HUES64 (cell line): Measurements from ENCODE around the gene C13orf42.

Source experiments
- H3K27ac ChIP-seq: 2 replicates; pipeline ENCODE4 v1.7.0; 2013; ENCODE audit warnings: low read depth, low read length, inconsistent platforms
- H3K27me3 ChIP-seq: 2 replicates; pipeline ENCODE4 v1.6.1; 2013; ENCODE audit warnings: mild to moderate bottlenecking, low read length; ENCODE audit not compliant: insufficient read depth
- H3K36me3 ChIP-seq: 2 replicates; pipeline ENCODE4 v1.6.1; 2013; ENCODE audit warnings: mild to moderate bottlenecking, low read length; ENCODE audit not compliant: insufficient read depth
- H3K4me1 ChIP-seq: 2 replicates; pipeline ENCODE4 v1.6.1; 2013; ENCODE audit warnings: mild to moderate bottlenecking, low read length, moderate library complexity; ENCODE audit not compliant: insufficient read depth
- H3K4me3 ChIP-seq: 2 replicates; pipeline ENCODE4 v1.5.1; 2013; ENCODE audit warnings: mild to moderate bottlenecking, low read length, moderate library complexity
- H3K9ac ChIP-seq: 2 replicates; pipeline ENCODE4 v1.6.1; 2013; ENCODE audit warnings: mild to moderate bottlenecking, low read depth, low read length
- H3K9me3 ChIP-seq: 2 replicates; pipeline ENCODE4 v1.6.1; 2013; ENCODE audit warnings: low read depth, low read length; ENCODE audit not compliant: insufficient read depth
- WGBS: fragments of 150-250, 120-280 bp; methylation state at CpG from one replicate; pipeline ENCODE4 v1.1.7; 2013; ENCODE audit warnings: missing lambda C conversion rate; 5-methylcytosine and 5-hydroxymethylcytosine counted together

Gene C13orf42

DNA sequence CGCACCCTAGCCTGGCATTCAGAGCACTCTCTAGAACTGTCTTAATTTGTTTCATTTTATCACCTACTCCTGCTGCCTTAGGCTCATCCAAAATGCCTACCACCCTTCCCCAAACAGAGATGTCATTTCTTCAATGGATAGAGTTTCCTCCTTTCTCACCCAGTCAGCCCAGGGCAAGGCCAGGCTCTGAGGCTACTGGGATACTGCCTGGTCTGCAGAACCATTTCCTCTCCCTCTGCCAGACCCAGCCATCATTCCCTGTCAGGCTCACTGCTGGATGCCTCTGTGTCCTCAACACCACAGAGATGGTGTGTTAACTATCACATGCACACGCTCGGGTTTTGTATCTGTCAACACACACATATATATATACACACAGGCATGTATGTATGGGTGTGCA is 47.2 kb downstream of the C13orf42 start:
- Histone ChIP-seq H3K4me1 (peaks cover 12% of the 10 kb centered on the region), H3K4me3 (no peak overlapping the region), H3K9me3 (no peaks in the 10 kb centered on the region), H3K27ac (no peak overlapping the region), H3K27me3 (no peaks in the 10 kb centered on the region), H3K9ac (no peak overlapping the region), H3K36me3 (no peaks in the 10 kb centered on the region)
- WGBS: 97% methylated on average over 1 of the region's 3 CpGs

DNA sequence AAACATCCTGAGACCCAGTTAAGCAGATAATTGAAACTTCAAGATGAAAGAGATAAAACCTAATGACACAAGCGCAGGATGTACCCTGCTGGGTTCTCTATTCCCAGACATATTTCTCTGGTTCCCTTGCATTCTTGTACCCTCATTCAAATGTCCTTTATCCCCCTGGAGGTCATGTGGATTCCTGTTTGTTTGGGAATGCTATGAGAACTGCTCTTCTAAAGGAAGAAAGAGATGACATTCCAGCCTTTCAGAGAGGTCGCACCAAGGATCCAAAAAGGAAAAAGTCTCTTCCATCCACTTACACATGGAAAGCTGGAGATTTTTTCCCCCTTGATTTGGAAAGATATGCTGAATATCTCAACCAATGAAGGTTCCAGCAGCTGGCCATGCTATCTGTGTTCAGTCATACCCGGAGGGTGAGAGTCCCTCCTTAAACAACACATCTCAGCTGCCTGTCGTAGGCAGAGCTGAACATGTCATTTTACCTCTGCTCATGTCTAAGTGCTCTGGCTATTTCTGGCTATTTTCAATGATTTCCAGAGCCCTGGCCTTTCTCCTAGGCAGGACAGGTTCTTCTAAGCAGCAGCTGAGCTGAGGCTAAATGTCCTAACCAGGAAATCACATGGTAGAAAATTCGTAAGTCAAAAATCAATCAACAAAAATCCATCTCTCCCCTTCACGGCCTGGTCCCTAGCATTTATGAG is 52.5 kb downstream of the C13orf42 start:
- WGBS: 88% methylated on average over 5 of the region's 6 CpGs
- H3K27ac ChIP-seq: peak overlapping the region; percentile 45
- H3K4me3 ChIP-seq: no peak overlapping the region
- no peaks in the 10 kb centered on the region for H3K36me3 ChIP-seq
- peak overlapping the region; percentile 37; the same call in 1 of the 2 replicates for H3K9ac ChIP-seq
- H3K4me1 ChIP-seq: peaks cover 16% of the 10 kb centered on the region; the same call in 1 of the 2 replicates
- no peaks in the 10 kb centered on the region for H3K9me3 ChIP-seq
- H3K27me3 ChIP-seq: no peaks in the 10 kb centered on the region

DNA sequence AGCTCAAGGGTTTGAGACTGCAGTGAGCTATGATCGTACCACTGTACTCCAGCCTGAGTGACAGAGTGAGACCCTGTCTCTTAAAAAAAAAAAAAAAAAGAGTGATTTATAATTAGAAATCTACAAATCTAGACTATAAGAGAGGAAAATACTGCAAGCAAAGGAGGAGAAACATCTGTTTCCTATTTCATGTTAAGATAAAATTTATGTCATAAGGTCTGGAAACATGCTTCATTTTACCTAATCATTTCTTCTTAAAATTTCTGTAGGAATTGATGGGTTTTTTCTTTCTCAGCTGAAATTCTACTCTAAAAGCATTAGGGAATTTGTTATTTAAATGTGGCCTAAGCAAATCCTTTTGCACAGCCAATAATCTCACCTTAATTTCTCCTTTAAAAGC is 53.2 kb downstream of the C13orf42 start:
- H3K4me3 ChIP-seq: no peak overlapping the region
- 88% methylated on average over 1 of the region's 1 CpG for WGBS
- no peaks in the 10 kb centered on the region for H3K9me3 ChIP-seq
- no peaks in the 10 kb centered on the region for H3K36me3 ChIP-seq
- H3K27ac ChIP-seq: no peak overlapping the region
- no peaks in the 10 kb centered on the region for H3K27me3 ChIP-seq
- no peak overlapping the region for H3K9ac ChIP-seq
- peaks cover 16% of the 10 kb centered on the region; the same call in 1 of the 2 replicates for H3K4me1 ChIP-seq

DNA sequence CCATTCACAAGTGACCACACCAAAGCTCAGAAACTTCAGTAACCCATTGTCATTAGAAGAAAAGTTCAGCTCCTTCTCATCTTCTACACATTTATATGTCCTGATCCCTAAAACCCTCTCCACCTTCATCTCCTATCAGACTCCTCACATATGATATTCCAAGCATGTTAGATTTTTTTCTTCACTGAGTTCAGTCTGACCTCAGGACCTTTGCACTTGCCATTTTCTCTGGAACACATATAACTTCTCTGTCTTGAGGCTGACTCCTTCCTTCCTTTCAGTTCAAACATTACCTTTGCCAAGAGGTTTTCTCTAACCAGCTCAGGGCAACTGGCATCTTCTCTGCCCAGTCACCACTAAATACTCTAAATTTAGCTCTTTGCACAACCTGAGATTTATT is 54.1 kb downstream of the C13orf42 start:
- peaks cover 16% of the 10 kb centered on the region; the same call in 1 of the 2 replicates for H3K4me1 ChIP-seq
- H3K27ac ChIP-seq: peak overlapping the region; percentile 11; the same call in 1 of the 2 replicates
- H3K4me3 ChIP-seq: no peak overlapping the region
- H3K27me3 ChIP-seq: no peaks in the 10 kb centered on the region
- no peak overlapping the region for H3K9ac ChIP-seq
- no peaks in the 10 kb centered on the region for H3K9me3 ChIP-seq
- no peaks in the 10 kb centered on the region for H3K36me3 ChIP-seq

GRCh38 chr13:51052581-51052980 is 58.5 kb downstream of the C13orf42 start:
- WGBS: 89% methylated on average over 3 of the region's 3 CpGs
- Histone ChIP-seq H3K9ac (no peak overlapping the region), H3K36me3 (no peaks in the 10 kb centered on the region), H3K4me3 (no peak overlapping the region), H3K4me1 (no peaks in the 10 kb centered on the region), H3K27ac (no peak overlapping the region), H3K27me3 (no peaks in the 10 kb centered on the region), H3K9me3 (no peaks in the 10 kb centered on the region)

DNA sequence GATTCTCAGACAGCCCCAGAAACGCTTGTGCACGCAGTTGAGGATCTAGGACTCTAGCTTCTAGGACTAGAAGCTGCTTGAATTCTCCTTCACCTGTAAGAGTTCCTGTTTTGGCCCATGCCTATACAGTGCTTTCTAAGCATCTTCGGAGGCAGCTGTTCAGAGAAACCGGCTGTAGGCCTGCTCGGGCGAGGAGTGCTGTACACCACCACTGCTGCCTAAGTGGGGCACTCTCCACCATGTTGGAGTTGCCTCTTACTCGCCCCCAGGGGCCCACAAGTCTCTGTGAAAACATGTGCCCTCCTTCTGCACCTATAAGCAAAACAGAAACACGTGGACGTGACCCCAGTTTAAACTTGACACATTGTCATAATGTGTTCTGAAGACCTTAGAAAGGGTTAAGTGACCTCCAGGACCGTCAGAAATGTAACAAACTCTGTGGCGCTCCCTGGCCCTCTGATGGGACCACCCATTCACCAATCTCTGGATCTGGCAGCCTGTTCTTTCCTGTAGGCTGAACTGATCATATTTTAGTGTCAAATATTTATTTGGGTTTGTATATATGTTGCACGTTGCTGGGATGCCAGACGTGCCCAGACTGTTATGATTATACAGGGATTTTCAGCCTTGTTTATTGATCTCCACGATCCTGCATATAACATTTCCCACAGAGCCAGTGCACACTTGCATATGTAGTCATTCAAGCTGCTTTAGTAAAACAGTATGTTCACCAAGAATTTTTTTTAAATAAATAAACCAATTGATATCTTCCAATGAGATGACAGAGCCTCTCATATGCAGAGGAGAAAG is 60.8 kb downstream of the C13orf42 start:
- Histone ChIP-seq H3K9ac (no peak overlapping the region), H3K27ac (no peak overlapping the region), H3K36me3 (no peaks in the 10 kb centered on the region), H3K4me3 (no peak overlapping the region), H3K9me3 (no peaks in the 10 kb centered on the region), H3K27me3 (no peaks in the 10 kb centered on the region), H3K4me1 (no peaks in the 10 kb centered on the region)
- WGBS: 92% methylated on average over 14 of the region's 14 CpGs

DNA sequence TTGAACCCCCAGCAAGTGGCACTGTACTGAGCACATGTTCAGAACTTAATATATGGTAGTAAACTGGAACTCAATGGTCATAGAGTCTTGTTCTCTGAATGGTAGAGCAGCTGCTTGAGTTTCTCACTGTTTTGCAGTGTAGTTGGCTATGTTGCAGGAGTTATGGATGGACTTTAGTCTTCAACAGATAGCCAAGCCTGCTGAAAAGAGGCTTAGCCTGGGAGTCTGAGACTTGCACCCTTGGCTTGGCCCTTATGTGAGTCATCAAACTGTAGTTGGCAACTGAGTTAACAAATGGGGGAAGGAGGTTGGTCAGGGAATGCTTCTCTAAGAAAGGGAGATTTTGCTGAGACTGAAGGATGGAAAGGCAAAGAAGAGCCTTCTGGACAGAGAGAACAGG is 62.5 kb downstream of the C13orf42 start:
- Histone ChIP-seq H3K9me3 (no peaks in the 10 kb centered on the region), H3K36me3 (no peaks in the 10 kb centered on the region), H3K4me1 (no peaks in the 10 kb centered on the region), H3K4me3 (no peak overlapping the region), H3K9ac (no peak overlapping the region), H3K27ac (no peak overlapping the region), H3K27me3 (no peaks in the 10 kb centered on the region)

GRCh38 chr13:51048166-51048461 is 63.0 kb downstream of the C13orf42 start:
- no peak overlapping the region for H3K27ac ChIP-seq
- no peaks in the 10 kb centered on the region for H3K36me3 ChIP-seq
- H3K9me3 ChIP-seq: no peaks in the 10 kb centered on the region
- H3K4me3 ChIP-seq: no peak overlapping the region
- no peaks in the 10 kb centered on the region for H3K27me3 ChIP-seq
- WGBS: 79% methylated on average over 2 of the region's 2 CpGs
- H3K4me1 ChIP-seq: no peaks in the 10 kb centered on the region
- H3K9ac ChIP-seq: no peak overlapping the region

GRCh38 chr13:51047434-51048165 is 63.5 kb downstream of the C13orf42 start:
- Histone ChIP-seq H3K4me1 (no peaks in the 10 kb centered on the region), H3K9ac (no peak overlapping the region), H3K27ac (no peak overlapping the region), H3K4me3 (no peak overlapping the region), H3K9me3 (no peaks in the 10 kb centered on the region), H3K36me3 (no peaks in the 10 kb centered on the region), H3K27me3 (no peaks in the 10 kb centered on the region)
- 89% methylated on average over 5 of the region's 6 CpGs for WGBS

- no peaks in the 10 kb centered on the region for H3K9me3 ChIP-seq
- no peak overlapping the region for H3K9ac ChIP-seq
- WGBS: 86% methylated on average over 5 of the region's 5 CpGs
- H3K27ac ChIP-seq: no peak overlapping the region
- no peak overlapping the region for H3K4me3 ChIP-seq
- H3K36me3 ChIP-seq: no peaks in the 10 kb centered on the region
- H3K4me1 ChIP-seq: no peaks in the 10 kb centered on the region
- no peaks in the 10 kb centered on the region for H3K27me3 ChIP-seq
Measured at GRCh38 chr13:51045451-51045850, 65.6 kb downstream of the C13orf42 start.

GRCh38 chr13:51044023-51044665 is 66.9 kb downstream of the C13orf42 start:
- Histone ChIP-seq H3K9me3 (no peaks in the 10 kb centered on the region), H3K4me1 (no peaks in the 10 kb centered on the region), H3K9ac (no peak overlapping the region), H3K36me3 (no peaks in the 10 kb centered on the region), H3K4me3 (no peak overlapping the region), H3K27me3 (no peaks in the 10 kb centered on the region), H3K27ac (no peak overlapping the region)
- WGBS: 92% methylated on average over 13 of the region's 13 CpGs
